Esophagus squamous epithelium (tissue), 5 donors: Measurements from ENCODE around the gene LYZL1. TPM values are rescaled to one million over a fixed set of nuclear protein-coding genes. Genes with fewer than 3 reads are reported as not detected.
A peak's percentile ranks its signal among the peaks of the same experiment; 100 is the strongest.

Experiments
- DNase-seq: peaks from one replicate; lab custom pipeline; 2025; lab: John Stamatoyannopoulos, UW
- H3K27ac ChIP-seq, 4 donors: fragments of 200-600 bp; sonication (generic); one replicate each; pipeline ENCODE4 v1.5.1; 2016 to 2019; ENCODE audit warnings: mild to moderate bottlenecking in 1 of 4
- H3K27me3 ChIP-seq, 4 donors: fragments of 200-600 bp; sonication (generic); 1 replicate in 3 of 4; 2 replicates in 1 of 4; pipeline versions ENCODE4 v1.5.1 to v1.6.0; 2017 to 2021; ENCODE audit warnings: antibody characterized with exemption in 1 of 4
- H3K36me3 ChIP-seq, 3 donors: fragments of 200-600 bp; sonication (generic); one replicate each; pipeline ENCODE4 v1.5.1; 2016 to 2019
- H3K4me1 ChIP-seq, 3 donors: fragments of 200-600 bp; sonication (generic); one replicate each; pipeline ENCODE4 v1.5.1; 2017 to 2019
- H3K4me3 ChIP-seq, 4 donors: fragments of 200-600 bp; sonication (generic); 1 replicate in 3 of 4; 2 replicates in 1 of 4; pipeline ENCODE4 v1.5.1; 2016 to 2019; ENCODE audit warnings: mild to moderate bottlenecking in 2 of 4, moderate library complexity in 1 of 4
- H3K9me3 ChIP-seq, 3 donors: fragments of 200-600 bp; sonication (generic); one replicate each; pipeline ENCODE4 v1.5.1; 2016 to 2019
- CTCF ChIP-seq, 6 experiments: fragments of 450-650 bp in 4 of 6; fragments of 200-600 bp in 2 of 6; sonication (generic) in 2 of 6; IDR thresholded peaks; one replicate each; pipeline ENCODE4 v1.5.1; 2016 to 2019; ENCODE audit warnings: antibody characterized with exemption in 6 of 6, mild to moderate bottlenecking in 4 of 6, moderate library complexity in 4 of 6
- POLR2A ChIP-seq, 4 donors: fragments of 450-650 bp; IDR thresholded peaks; one replicate each; pipeline ENCODE4 v1.6.1; 2017; ENCODE audit warnings: antibody characterized with exemption in 4 of 4, mild to moderate bottlenecking in 4 of 4, moderate library complexity in 3 of 4
- WGBS, 2 donors: methylation state at CpG; one replicate each; pipeline ENCODE4 v1.1.5; 2018; 5-methylcytosine and 5-hydroxymethylcytosine counted together
- intact Hi-C: fragments of 100-400 bp; cut with DNase I; formaldehyde crosslinking; loops from one replicate; pipeline ENCODE4 v1.15.0; 2022
- total RNA-seq, 4 donors: library from RNA; depleted of rRNA; stranded (reverse); fragments of >200 nt; gene quantifications; one replicate each; pipeline ENCODE4 v1.1.0, GENCODE V29; 2016
- donor health status: DM: yes; HTN: yes; CAD: no.

LYZL1 gene
- total RNA-seq, 4 donors from 2014 or later: not detected

- no peak for DNase-seq
- no peaks in the 10 kb centered on the region for H3K36me3 ChIP-seq
- TF ChIP-seq CTCF (IDR thresholded peaks at IDR 0.05) (peak in 2 of 6 experiments; percentile 5 to 49), POLR2A (IDR thresholded peaks at IDR 0.05) (no peak)
- H3K27ac ChIP-seq: no peak overlapping the region
- intact Hi-C loops: no loop called here
- WGBS, 2 donors: 95 to 100% methylated on average over 1 of the region's 1 CpG
- H3K27me3 ChIP-seq: peaks cover 0 to 10% (median 0%) of the 10 kb centered on the region in 4 donors
- no peak overlapping the region for H3K4me3 ChIP-seq
- no peaks in the 10 kb centered on the region for H3K9me3 ChIP-seq
- H3K4me1 ChIP-seq: no peaks in the 10 kb centered on the region
These were observed 45.1 kb upstream of the LYZL1 start for GRCh38 chr10:29243750-29244149.

- H3K9me3 ChIP-seq: no peaks in the 10 kb centered on the region
- H3K4me3 ChIP-seq: no peak overlapping the region
- H3K4me1 ChIP-seq: no peaks in the 10 kb centered on the region
- peaks cover 0 to 19% (median 0%) of the 10 kb centered on the region in 4 donors for H3K27me3 ChIP-seq
- WGBS, 2 donors: 80 to 85% methylated on average over 7 of the region's 7 CpGs
- intact Hi-C loops: no loop called here
- no peak for DNase-seq
- no peaks in the 10 kb centered on the region for H3K36me3 ChIP-seq
- TF ChIP-seq CTCF (IDR thresholded peaks at IDR 0.05) (no peak), POLR2A (IDR thresholded peaks at IDR 0.05) (no peak)
- no peak overlapping the region for H3K27ac ChIP-seq
These were observed 43.9 kb upstream of the LYZL1 start for GRCh38 chr10:29244978-29245377.

DNA sequence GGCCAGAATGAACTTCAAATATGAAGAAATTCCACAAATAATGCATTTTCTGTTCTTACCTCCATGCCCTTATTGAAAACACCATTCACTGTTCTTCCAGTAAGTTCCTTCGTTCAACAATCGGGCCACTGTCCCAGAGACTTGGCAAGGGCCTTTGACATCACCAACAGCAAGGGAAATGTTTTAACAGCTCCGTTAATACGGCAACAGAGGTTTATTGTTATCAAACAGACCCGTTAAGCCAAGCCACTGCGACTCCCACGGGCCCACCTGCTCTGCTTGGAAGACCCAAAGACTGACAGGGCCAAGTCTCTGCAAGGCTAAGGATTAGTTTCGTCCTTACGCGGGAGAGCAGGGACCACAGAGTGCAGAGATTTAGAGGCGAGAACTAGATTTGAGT, 43.4 kb upstream of the LYZL1 start:
- no peaks in the 10 kb centered on the region for H3K4me1 ChIP-seq
- no peaks in the 10 kb centered on the region for H3K36me3 ChIP-seq
- WGBS, 2 donors: 76 to 88% methylated on average over 9 to 11 of the region's 11 CpGs
- TF ChIP-seq CTCF (IDR thresholded peaks at IDR 0.05): no peak
- TF ChIP-seq POLR2A (IDR thresholded peaks at IDR 0.05): no peak
- no peaks in the 10 kb centered on the region for H3K9me3 ChIP-seq
- peaks cover 0 to 24% (median 0%) of the 10 kb centered on the region in 4 donors for H3K27me3 ChIP-seq
- intact Hi-C loops: no loop called here
- no peak for DNase-seq
- H3K4me3 ChIP-seq: no peak overlapping the region
- H3K27ac ChIP-seq: no peak overlapping the region

- peaks cover 0 to 33% (median 0%) of the 10 kb centered on the region in 4 donors for H3K27me3 ChIP-seq
- no peaks in the 10 kb centered on the region for H3K36me3 ChIP-seq
- TF ChIP-seq CTCF (IDR thresholded peaks at IDR 0.05): no peak
- TF ChIP-seq POLR2A (IDR thresholded peaks at IDR 0.05): no peak
- DNase-seq: no peak
- intact Hi-C loops: no loop called here
- WGBS, 2 donors: 86 to 91% methylated on average over 1 of the region's 1 CpG
- H3K4me3 ChIP-seq: no peak overlapping the region
- H3K9me3 ChIP-seq: no peaks in the 10 kb centered on the region
- H3K4me1 ChIP-seq: no peaks in the 10 kb centered on the region
- H3K27ac ChIP-seq: no peak overlapping the region
These were observed 42.4 kb upstream of the LYZL1 start for GRCh38 chr10:29246449-29246848.

GRCh38 chr10:29248158-29248557, 40.7 kb upstream of the LYZL1 start:
- Histone ChIP-seq H3K4me3 (no peak overlapping the region), H3K27me3 (peaks cover 0 to 50% (median 0%) of the 10 kb centered on the region in 4 donors), H3K36me3 (no peaks in the 10 kb centered on the region), H3K27ac (no peak overlapping the region), H3K4me1 (no peaks in the 10 kb centered on the region), H3K9me3 (no peaks in the 10 kb centered on the region)
- intact Hi-C loops: no loop called here
- DNase-seq: no peak
- no peak for TF ChIP-seq CTCF (IDR thresholded peaks at IDR 0.05)
- no peak for TF ChIP-seq POLR2A (IDR thresholded peaks at IDR 0.05)
